NCI-H748 (cell line): ENCODE measurements around the gene GSTO2.
A peak's percentile ranks its signal among the peaks of the same experiment; 100 is the strongest.

Experiments used
- DNase-seq: peaks from one replicate; lab custom pipeline; 2025; ENCODE audit not compliant: unreplicated experiment; lab: John Stamatoyannopoulos, UW

GSTO2 gene

GRCh38 chr10:104306897-104307296 is 37.9 kb downstream of the GSTO2 start:
- peak; percentile 43 for DNase-seq

- no peak for DNase-seq
Measured at GRCh38 chr10:104307576-104308438, 38.8 kb downstream of the GSTO2 start.

DNA sequence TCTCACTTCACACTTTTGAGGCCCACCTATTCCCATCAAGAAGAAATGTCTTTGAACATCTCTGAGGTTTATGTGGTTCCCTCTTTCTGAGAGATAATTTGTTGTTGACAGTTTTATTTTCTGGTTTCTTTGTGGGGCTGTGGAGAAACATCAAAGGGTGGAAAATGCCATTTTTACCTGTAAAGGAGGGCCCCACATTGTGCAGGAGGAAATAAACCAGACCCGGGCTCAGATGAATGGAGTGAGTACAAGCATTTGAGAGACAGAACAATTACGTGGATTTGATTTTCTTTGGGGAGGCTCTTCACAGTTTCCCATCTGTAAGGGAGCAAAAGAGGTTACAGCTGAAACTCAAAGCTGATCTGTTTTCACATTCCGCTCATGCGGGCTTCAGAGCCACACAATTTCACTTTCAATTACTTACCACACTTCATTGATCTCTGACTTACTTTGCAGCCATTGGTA is 39.5 kb downstream of the GSTO2 start:
- no peak for DNase-seq

GRCh38 chr10:104309980-104310978 is 41.3 kb downstream of the GSTO2 start:
- no peak for DNase-seq

DNA sequence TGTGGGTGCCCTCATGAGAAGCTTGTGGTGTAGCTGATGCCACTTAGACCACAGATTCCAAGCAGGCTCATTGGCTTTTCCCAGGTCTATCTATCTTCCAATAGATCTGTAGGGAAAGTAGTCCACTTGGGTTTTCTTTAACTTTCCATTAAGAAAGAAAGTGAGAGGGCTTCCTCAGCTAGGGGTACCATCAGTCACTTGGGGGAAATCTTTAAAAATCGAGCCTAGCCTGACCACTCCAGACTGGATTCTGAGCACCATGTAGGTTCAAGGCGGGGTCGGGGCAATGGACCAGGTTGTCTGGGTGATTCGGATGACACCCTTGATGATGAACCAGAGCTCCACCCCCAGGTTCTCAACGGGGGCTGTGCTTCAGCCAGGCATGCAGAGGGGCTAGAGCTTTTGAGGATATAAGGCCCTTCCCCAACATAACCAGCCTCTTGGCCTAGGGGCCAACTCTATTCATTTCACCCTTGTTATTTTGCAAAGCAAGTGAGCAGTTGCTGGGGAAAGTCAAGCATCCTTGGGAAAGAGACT is 42.3 kb downstream of the GSTO2 start:
- DNase-seq: no peak

GRCh38 chr10:104314591-104315485 is 45.9 kb downstream of the GSTO2 start:
- no peak for DNase-seq

DNA sequence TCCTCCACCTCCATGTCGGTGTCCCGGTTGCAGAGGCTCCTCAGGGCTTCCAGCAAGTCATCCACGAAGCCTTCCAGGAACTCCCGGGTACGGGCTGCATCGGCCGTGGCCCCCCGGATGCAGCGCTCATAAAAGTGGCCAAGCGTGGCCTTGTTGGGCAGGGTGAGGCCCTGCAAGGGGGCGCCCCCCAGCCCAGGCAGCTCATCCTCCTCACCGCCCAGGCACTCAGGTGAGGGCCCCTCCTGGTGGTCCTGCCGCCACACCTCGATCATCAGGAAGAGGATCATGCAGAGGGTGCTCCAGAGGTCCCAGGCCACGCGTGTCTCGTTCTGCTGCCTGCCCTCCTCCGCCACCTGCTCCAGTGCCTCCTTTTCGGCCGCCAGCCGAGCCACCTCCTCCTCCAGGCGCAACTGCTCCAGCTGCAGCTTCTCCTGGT is 46.5 kb downstream of the GSTO2 start:
- no peak for DNase-seq

GRCh38 chr10:104316321-104317099 is 47.5 kb downstream of the GSTO2 start:
- DNase-seq: no peak

GRCh38 chr10:104317269-104317710 is 48.3 kb downstream of the GSTO2 start:
- no peak for DNase-seq

DNA sequence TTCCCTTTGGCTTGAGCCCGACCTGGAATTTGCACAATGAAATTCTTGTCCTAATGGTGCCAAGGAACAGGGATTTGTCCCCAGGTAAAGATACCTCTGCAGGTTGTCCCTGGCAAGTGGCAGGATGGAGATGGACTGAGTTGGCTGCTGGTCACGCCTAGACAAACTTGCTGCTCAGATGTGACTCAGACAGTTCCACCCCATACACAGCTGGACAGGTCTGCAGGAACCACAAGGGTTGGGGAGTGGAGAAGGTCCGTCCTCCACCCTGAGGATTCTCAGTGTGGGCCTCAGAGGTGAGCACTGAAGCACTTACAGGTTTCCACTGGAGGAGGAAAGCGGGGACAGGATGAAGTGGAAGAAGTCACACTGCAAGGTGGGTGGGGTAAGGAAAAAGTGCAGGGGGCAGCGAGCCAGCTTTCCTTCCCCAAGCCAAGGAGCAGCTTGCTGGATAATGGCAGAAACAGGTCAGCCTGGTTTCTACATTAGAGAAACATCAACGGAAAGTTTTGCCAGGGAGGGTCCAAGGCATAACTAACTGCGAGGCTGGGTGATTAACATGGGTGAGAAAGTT is 48.8 kb downstream of the GSTO2 start:
- no peak for DNase-seq

- no peak for DNase-seq
Measured at GRCh38 chr10:104318326-104318725, 49.3 kb downstream of the GSTO2 start.

- DNase-seq: no peak
Measured at GRCh38 chr10:104318810-104319741, 50.1 kb downstream of the GSTO2 start.

DNA sequence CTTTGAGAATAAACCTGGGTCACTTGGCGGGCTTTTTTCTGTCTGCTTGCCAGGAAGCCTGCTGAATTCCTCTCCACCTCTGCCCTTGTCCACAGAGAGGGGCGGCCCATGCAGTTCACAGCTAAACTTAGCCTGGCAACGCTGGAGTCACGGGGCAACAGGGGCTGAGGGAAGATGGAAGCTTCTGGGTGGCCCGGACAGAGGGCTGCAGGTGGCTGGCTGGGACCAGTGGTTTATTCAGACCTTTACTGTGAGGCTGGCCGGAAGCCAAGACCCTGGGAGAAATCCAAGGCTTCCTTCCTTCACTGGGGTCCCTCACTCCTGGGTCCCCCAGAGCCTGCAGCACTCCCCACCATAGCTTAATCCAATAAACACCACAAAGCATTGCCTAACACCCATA is 52.2 kb downstream of the GSTO2 start:
- no peak for DNase-seq

- no peak for DNase-seq
Measured at GRCh38 chr10:104321725-104322415, 52.9 kb downstream of the GSTO2 start.

GRCh38 chr10:104322416-104322782 is 53.4 kb downstream of the GSTO2 start:
- DNase-seq: peak; percentile 28

DNA sequence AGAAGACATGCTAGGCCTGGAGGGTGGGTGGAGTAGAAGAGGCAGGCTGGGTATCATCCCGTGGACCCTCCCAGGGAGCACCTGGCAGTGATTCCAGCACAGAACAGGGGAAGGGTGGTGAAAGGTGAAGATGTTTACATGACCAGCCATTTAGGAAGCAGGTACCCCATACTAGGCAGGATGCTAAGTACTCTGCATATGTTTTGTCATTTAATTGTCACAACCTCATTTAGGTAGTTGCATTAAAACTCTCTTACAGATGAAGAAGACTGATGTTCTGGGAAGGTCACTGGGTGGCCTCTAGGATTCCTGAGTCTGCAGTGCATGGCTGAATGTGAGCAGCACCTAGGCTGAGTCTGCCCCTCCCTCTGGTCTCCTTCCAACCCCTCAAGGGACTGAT is 54.1 kb downstream of the GSTO2 start:
- no peak for DNase-seq

- no peak for DNase-seq
Measured at GRCh38 chr10:104323760-104324201, 54.8 kb downstream of the GSTO2 start.
